Stomach (tissue), 9 donors: ENCODE results near the gene CDH26. TPM values are rescaled to one million over a fixed set of nuclear protein-coding genes. Genes with fewer than 3 reads are reported as not detected.
A peak's percentile ranks its signal among the peaks of the same experiment; 100 is the strongest.

ENCODE experiments used
- DNase-seq, 2 donors: peaks; one replicate each; pipeline versions ENCODE4 v3.0.0 to v3.0.0-alpha.2; 2013 to 2019
- H3K27ac ChIP-seq, 5 donors: fragments of 200-600 bp in 4 of 5; sonication (generic) in 4 of 5; one replicate each; pipeline ENCODE4 v1.5.1; 2013 to 2019; ENCODE audit warnings: mild to moderate bottlenecking in 1 of 5, moderate library complexity in 1 of 5
- H3K27me3 ChIP-seq, 3 donors: fragments of 200-600 bp; sonication (generic); one replicate each; pipeline ENCODE4 v1.5.1; 2017 to 2019; ENCODE audit warnings: mixed run types in 1 of 3
- H3K36me3 ChIP-seq, 4 donors: fragments of 200-600 bp; sonication (generic); 1 replicate in 3 of 4; 2 replicates in 1 of 4; pipeline ENCODE4 v1.5.1; 2016 to 2019
- H3K4me1 ChIP-seq, 4 donors: fragments of 200-600 bp; sonication (generic); one replicate each; pipeline ENCODE4 v1.5.1; 2016 to 2019
- H3K4me3 ChIP-seq, 4 donors: fragments of 200-600 bp; sonication (generic) in 3 of 4; one replicate each; pipeline ENCODE4 v1.5.1; 2016 to 2019; ENCODE audit warnings: mild to moderate bottlenecking in 1 of 4
- H3K9me3 ChIP-seq, 4 donors: fragments of 200-600 bp; sonication (generic); one replicate each; pipeline ENCODE4 v1.5.1; 2016 to 2019
- CTCF ChIP-seq, 7 experiments: fragments of 450-650 bp in 4 of 7; fragments of 200-600 bp in 3 of 7; sonication (generic) in 3 of 7; IDR thresholded peaks; one replicate each; pipeline ENCODE4 v1.5.1; 2016 to 2019; ENCODE audit warnings: antibody characterized with exemption in 7 of 7, control low read depth in 2 of 7, mild to moderate bottlenecking in 1 of 7
- EP300 ChIP-seq: sonication (generic); formaldehyde crosslinking; IDR thresholded peaks from one replicate; pipeline ENCODE4 v1.6.1; 2017; ENCODE audit warnings: antibody characterized with exemption
- POLR2A ChIP-seq, 4 donors: fragments of 450-650 bp; IDR thresholded peaks; one replicate each; pipeline ENCODE4 v1.6.1; 2016; ENCODE audit warnings: antibody characterized with exemption in 4 of 4, control low read depth in 2 of 4, mild to moderate bottlenecking in 1 of 4, moderate library complexity in 1 of 4
- POLR2AphosphoS5 ChIP-seq, 3 donors: sonication (generic); formaldehyde crosslinking; IDR thresholded peaks; one replicate each; pipeline ENCODE4 v1.6.1; 2016; ENCODE audit warnings: antibody characterized with exemption in 3 of 3
- WGBS, 5 donors: extraction: QIAGEN DNeasy Blood & Tissue Kit in 3 of 5; methylation state at CpG; one replicate each; pipeline versions ENCODE4 v1.1.5 to v1.1.7; 2013 to 2018; 5-methylcytosine and 5-hydroxymethylcytosine counted together
- intact Hi-C: fragments of 100-400 bp; cut with DNase I; formaldehyde crosslinking; loops from one replicate; pipeline ENCODE4 v1.15.1; 2023; ENCODE audit warnings: low total_unique reads
- polyA plus RNA-seq, 3 donors: library from polyadenylated mRNA; stranded (reverse); fragments of 200-250 nt; gene quantifications; one replicate each; pipeline ENCODE4 v1.2.3, GENCODE V29; 2013
- total RNA-seq, 5 donors: library from RNA; depleted of rRNA; stranded (reverse); fragments of >200 nt; gene quantifications; one replicate each; pipeline versions ENCODE4 v1.1.0 to v1.2.3, GENCODE V29; 2014 to 2016
- donor health status: healthy with polysubstance abuse.
- donor health status: Bipolar disorder and iron deficiency.
- donor health status: healthy.

Gene CDH26
- total and polyA plus RNA-seq, 8 donors: 0.25 to 116 (median 5.8) TPM; not detected in 1

- 82 to 94% (median 87%) methylated on average over 8 of the region's 8 CpGs for WGBS, 5 donors
These were observed 26.9 kb downstream of the CDH26 start for GRCh38 chr20:59985164-59985563.

GRCh38 chr20:59985864-59986263 is 27.6 kb downstream of the CDH26 start:
- TF ChIP-seq EP300 (no peak), CTCF (IDR thresholded peaks at IDR 0.05) (no peak), POLR2A (IDR thresholded peaks at IDR 0.05) (no peak), POLR2AphosphoS5 (IDR thresholded peaks at IDR 0.05) (no peak)
- Histone ChIP-seq H3K9me3 (no peaks in the 10 kb centered on the region), H3K27me3 (no peaks in the 10 kb centered on the region), H3K4me3 (no peak overlapping the region), H3K27ac (no peak overlapping the region), H3K36me3 (no peaks in the 10 kb centered on the region), H3K4me1 (peaks cover 0 to 9% (median 2%) of the 10 kb centered on the region in 4 donors)
- DNase-seq: no peak
- intact Hi-C loops: no loop called here
- WGBS, 5 donors: 87 to 100% (median 94%) methylated on average over 3 of the region's 3 CpGs

More at GRCh38 chr20:59985164-59985563, 26.9 kb downstream of the CDH26 start:
- TF ChIP-seq POLR2AphosphoS5 (IDR thresholded peaks at IDR 0.05): no peak
- TF ChIP-seq CTCF (IDR thresholded peaks at IDR 0.05): no peak
- TF ChIP-seq EP300: no peak
- TF ChIP-seq POLR2A (IDR thresholded peaks at IDR 0.05): no peak
- Histone ChIP-seq H3K4me3 (no peak overlapping the region), H3K4me1 (peaks cover 0 to 9% (median 2%) of the 10 kb centered on the region in 4 donors), H3K36me3 (no peaks in the 10 kb centered on the region), H3K27me3 (no peaks in the 10 kb centered on the region), H3K9me3 (no peaks in the 10 kb centered on the region), H3K27ac (no peak overlapping the region)
- no peak for DNase-seq
- intact Hi-C loops: no loop called here

- no peak overlapping the region for H3K27ac ChIP-seq
- H3K4me1 ChIP-seq: peaks cover 0 to 9% (median 2%) of the 10 kb centered on the region in 4 donors
- TF ChIP-seq CTCF (IDR thresholded peaks at IDR 0.05) (no peak), POLR2AphosphoS5 (IDR thresholded peaks at IDR 0.05) (no peak), POLR2A (IDR thresholded peaks at IDR 0.05) (no peak), EP300 (no peak)
- no peaks in the 10 kb centered on the region for H3K36me3 ChIP-seq
- no peaks in the 10 kb centered on the region for H3K27me3 ChIP-seq
- DNase-seq: no peak
- H3K9me3 ChIP-seq: no peaks in the 10 kb centered on the region
- 88 to 96% (median 93%) methylated on average over 7 of the region's 7 CpGs for WGBS, 5 donors
- no peak overlapping the region for H3K4me3 ChIP-seq
- intact Hi-C loops: no loop called here
These were observed 28.9 kb downstream of the CDH26 start for GRCh38 chr20:59987135-59987534.

- intact Hi-C loops: no loop called here
- H3K4me1 ChIP-seq: peaks cover 0 to 9% (median 2%) of the 10 kb centered on the region in 4 donors
- no peaks in the 10 kb centered on the region for H3K27me3 ChIP-seq
- H3K4me3 ChIP-seq: no peak overlapping the region
- no peak overlapping the region for H3K27ac ChIP-seq
- WGBS, 5 donors: 37 to 57% (median 41%) methylated on average over 5 of the region's 5 CpGs
- TF ChIP-seq EP300: no peak
- no peak for TF ChIP-seq POLR2A (IDR thresholded peaks at IDR 0.05)
- no peak for TF ChIP-seq CTCF (IDR thresholded peaks at IDR 0.05)
- peak in 1 of 3 donors; percentile 56 for TF ChIP-seq POLR2AphosphoS5 (IDR thresholded peaks at IDR 0.05)
- no peaks in the 10 kb centered on the region for H3K36me3 ChIP-seq
- no peaks in the 10 kb centered on the region for H3K9me3 ChIP-seq
- peak; percentile 62 to 87 for DNase-seq
These were observed 29.9 kb downstream of the CDH26 start for GRCh38 chr20:59988141-59988540.
